Activated T-helper 1 cell treated with Interleukin-2 at 50 U/mL for 16 hours (primary cell): ENCODE results near the gene ADRA1B.
"Not testable (repeated sequence)": the region's sequence is repeated elsewhere in the genome, so short reads cannot be mapped to it uniquely, and the experiment has no call there.

Experiments
- DNase-seq: peaks from one replicate; pipeline ENCODE4 v3.0.0-alpha.2; 2020; ENCODE audit warnings: low read depth

ADRA1B gene

DNA sequence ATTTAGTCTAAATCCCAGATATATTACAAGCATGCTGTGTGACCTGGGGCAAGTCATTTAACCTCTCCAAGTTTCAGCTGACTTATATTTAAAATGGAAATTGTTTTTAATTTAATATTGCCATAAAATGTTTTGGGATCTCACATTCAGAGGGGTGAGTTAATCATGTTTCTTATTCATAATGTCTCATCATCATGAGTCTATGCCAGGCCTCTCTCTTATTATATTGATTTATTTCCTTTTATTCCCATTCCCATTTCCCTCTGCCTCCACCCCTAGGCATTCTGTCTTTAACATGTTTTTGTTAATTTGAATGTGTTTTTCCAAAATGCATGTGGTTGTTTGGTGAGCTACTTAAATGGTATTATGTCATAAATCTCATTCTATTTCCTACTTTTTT is 53.7 kb downstream of the ADRA1B start:
- DNase-seq: no peak

DNA sequence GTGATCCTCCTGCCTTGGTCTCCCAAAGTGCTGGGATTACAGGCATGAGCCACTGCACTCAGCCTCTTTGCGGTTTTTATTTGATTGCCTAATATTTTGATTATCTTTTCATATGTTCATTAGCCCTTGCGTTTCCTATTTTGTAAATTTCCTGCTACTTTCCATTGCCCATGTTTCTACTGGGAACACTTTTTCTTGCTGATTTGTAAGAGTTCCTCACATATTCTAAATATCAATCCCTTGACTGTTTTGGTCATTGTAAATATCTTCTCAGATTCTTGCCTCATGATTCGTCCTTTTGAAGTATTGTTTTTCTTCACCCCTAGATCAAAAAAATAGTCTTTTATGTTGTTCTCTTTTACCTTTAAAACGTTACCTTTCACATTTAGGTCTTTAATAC is 54.8 kb downstream of the ADRA1B start:
- DNase-seq: no peak

- no peak for DNase-seq
These were observed 55.2 kb downstream of the ADRA1B start for GRCh38 chr5:159971514-159971913.

- DNase-seq: no peak
These were observed 55.7 kb downstream of the ADRA1B start for GRCh38 chr5:159971931-159972461.

- DNase-seq: no peak
These were observed 56.5 kb downstream of the ADRA1B start for GRCh38 chr5:159972538-159973362.

DNA sequence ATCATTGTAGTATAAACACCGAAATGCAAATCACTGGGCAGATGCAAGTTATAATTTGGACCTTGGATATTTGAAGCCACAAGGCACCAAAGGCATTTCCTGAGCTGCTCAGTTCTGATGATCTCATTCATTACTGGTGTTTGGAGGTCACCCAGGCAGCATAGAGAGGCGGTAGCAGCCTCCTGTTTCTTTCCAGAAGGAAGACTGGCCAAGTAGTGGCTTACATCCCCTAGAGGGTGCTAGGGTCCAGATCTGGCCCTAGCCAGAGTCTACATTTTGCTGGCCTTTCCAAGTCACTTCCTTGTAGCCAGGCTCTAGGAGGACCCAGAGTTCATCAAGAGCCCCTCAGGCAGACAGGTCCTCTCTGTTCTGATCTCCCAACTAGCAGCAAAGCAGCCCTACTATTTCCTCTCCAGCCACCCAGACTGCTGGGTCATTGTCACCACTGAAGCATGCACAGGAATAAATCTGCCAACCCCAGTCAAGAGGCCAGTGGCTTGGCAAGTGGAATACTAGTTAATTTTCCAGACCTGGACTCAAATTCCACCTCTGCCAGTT is 59.3 kb downstream of the ADRA1B start:
- no peak for DNase-seq

GRCh38 chr5:159976921-159977320 is 60.6 kb downstream of the ADRA1B start:
- DNase-seq: no peak

GRCh38 chr5:159978358-159978757 is 62.1 kb downstream of the ADRA1B start:
- no peak for DNase-seq

- no peak for DNase-seq
These were observed 66.3 kb downstream of the ADRA1B start for GRCh38 chr5:159982421-159983173.

GRCh38 chr5:159987031-159987674 is 70.9 kb downstream of the ADRA1B start:
- peak; percentile 56 for DNase-seq

- no peak for DNase-seq
These were observed 74.2 kb downstream of the ADRA1B start for GRCh38 chr5:159990506-159990905.

GRCh38 chr5:159992566-159992965 is 76.3 kb downstream of the ADRA1B start:
- no peak for DNase-seq

GRCh38 chr5:159993194-159993593 is 76.9 kb downstream of the ADRA1B start:
- DNase-seq: no peak

DNA sequence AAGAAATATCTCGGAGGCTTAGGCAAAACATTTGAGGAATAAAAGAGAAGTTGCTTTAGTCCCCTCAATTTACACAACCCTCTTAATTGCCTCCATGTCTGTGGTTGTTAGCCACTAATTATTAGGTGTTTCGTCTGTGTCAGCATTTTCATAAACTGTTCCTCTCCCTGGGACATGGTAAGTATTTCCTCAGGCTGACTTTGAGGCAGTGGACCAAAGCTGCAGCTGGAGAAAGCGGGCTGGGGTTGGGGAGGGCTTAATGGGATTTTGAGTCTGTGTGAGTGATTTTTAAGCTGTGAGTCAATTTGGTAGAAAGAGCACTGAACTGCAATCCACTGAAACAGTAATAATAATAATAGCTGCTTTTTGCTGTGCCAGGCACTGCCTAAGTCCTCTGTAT is 79.6 kb downstream of the ADRA1B start:
- no peak for DNase-seq

GRCh38 chr5:160001457-160001856 is 85.2 kb downstream of the ADRA1B start:
- no peak for DNase-seq

DNA sequence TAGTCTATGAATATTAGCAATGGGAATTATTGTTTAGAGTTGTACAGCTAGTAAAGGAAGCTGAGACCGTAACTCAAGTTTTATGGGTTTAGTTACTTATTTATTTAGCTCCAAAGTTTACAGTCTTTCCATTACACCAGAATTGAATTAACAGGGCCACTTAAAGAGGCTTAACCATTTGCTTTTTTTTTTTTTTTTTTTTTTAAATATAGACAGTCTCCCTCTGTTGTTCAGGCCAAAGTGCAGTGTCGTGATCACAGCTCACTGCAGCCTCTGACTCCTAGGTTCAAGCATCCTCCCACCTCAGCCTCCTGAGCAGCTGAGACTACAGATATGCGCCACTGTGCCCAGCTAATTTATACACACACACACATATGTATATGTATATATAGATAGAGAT is 91.2 kb downstream of the ADRA1B start:
- DNase-seq: no peak

DNA sequence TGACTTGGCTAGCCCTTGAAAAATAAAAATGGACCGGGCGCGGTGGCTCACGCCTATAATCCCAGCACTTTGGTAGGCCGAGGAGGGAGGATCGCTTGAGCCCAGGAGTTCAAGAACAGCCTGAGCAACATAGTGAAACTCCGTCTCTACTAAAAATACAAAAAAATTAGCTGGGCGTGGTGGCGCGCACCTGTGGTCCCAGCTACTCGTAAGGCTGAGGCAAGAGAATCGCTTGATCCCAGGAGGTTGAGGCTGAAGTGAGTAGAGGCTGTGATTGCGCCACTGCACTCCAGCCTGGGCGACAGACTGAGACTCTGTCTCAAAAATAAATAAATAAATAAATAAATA is 92.2 kb downstream of the ADRA1B start:
- not testable (repeated sequence) for DNase-seq

- DNase-seq: peak; percentile 83
These were observed 92.8 kb downstream of the ADRA1B start, which contains the start of gene TTC1 for GRCh38 chr5:160008877-160009590. TTC1 (plus strand) TSS chr5:160009139; CDS start chr5:160010529, 1,390 bp downstream.

- no peak for DNase-seq
These were observed 93.3 kb downstream of the ADRA1B start for GRCh38 chr5:160009591-160009989.

DNA sequence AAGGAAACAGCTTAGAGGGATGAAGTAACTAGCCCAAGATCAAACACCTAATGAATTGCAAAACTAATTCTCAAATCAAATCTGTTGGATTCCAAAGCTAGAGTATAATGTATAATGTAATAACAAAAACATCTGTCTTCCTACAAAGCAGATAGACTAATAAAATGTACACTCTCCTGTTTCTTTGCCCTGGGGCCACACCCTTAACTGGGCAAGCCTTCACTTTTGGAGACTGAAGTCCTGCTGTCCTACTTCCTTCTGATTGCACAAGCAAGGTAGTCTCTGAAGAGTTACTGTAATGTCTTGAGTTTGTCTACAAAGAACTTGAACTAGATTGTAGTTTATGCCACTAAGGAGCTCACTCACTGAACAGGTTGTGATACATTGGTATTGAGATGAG is 95.2 kb downstream of the ADRA1B start:
- DNase-seq: no peak

DNA sequence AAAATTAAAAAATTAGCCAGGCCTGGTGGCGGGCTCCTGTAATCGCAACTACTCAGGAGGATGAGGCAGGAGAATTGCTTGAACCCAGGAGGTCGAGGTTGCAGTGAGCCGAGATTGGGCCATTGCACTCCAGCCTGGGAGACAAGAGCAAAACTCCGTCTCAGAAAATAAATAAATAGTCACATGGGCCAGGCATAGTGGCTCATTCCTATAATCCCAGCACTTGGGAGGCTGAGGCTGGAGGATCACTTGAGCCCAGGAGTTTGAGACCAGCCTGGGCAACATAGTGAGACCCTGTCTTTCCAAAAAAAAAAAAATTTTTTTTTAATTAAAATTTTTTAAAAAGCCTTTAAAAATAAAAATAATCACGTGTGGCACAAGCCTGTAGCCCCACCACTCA is 97.9 kb downstream of the ADRA1B start:
- DNase-seq: not testable (repeated sequence)
